MCF 10A (cell line): ENCODE data around the gene MRPL4. TPM values are rescaled to one million over a fixed set of nuclear protein-coding genes. Genes with fewer than 3 reads are reported as not detected.

Experiments used
- BruUV-seq: library from RNA; stranded (reverse); fragments of 400-500 nt; replicated peaks from 2 replicates; lab custom pipeline; 2021; lab: Mats Ljungman, UMichigan
- CTCF ChIA-PET: fragments of 300-600 bp; sonication (Branson Sonifier 250); formaldehyde crosslinking; extraction: SDS; loops from one replicate; lab custom pipeline; 2021; ENCODE audit warnings: antibody characterized with exemption, inconsistent platforms; lab: Yijun Ruan, JAX
- POLR2A ChIA-PET: fragments of 300-600, 350-650 bp; sonication (Branson Sonifier 250); formaldehyde crosslinking; extraction: SDS; loops from one replicate; lab custom pipeline; 2020; ENCODE audit warnings: antibody characterized with exemption, inconsistent platforms; lab: Yijun Ruan, JAX
- DNase-seq: peaks from one replicate; pipeline ENCODE4 v3.0.0-alpha.2; 2018; ENCODE audit not compliant: unreplicated experiment
- H3K27ac Mint-ChIP-seq: one replicate; pipeline ENCODE4 v1.8.0; 2022; ENCODE audit warnings: mild to moderate bottlenecking, low read depth, mixed read lengths; ENCODE audit not compliant: unreplicated experiment
- H3K27me3 Mint-ChIP-seq: one replicate; pipeline ENCODE4 v1.8.0; 2022; ENCODE audit warnings: mixed read lengths; ENCODE audit not compliant: insufficient read depth, unreplicated experiment
- H3K36me3 Mint-ChIP-seq: one replicate; pipeline ENCODE4 v1.8.0; 2022; ENCODE audit warnings: mild to moderate bottlenecking, moderate library complexity, mixed read lengths; ENCODE audit not compliant: insufficient read depth, unreplicated experiment
- H3K4me1 Mint-ChIP-seq: one replicate; pipeline ENCODE4 v1.8.0; 2022; ENCODE audit warnings: mixed read lengths; ENCODE audit not compliant: insufficient read depth, unreplicated experiment
- H3K4me3 Mint-ChIP-seq: one replicate; pipeline ENCODE4 v1.8.0; 2022; ENCODE audit warnings: mild to moderate bottlenecking, moderate library complexity, mixed read lengths; ENCODE audit not compliant: unreplicated experiment
- H3K9me3 Mint-ChIP-seq: one replicate; pipeline ENCODE4 v1.8.0; 2022; ENCODE audit warnings: mixed read lengths; ENCODE audit not compliant: unreplicated experiment
- intact Hi-C: fragments of 100-400 bp; cut with micrococcal nuclease; formaldehyde crosslinking; loops from 2 replicates; pipeline ENCODE4 v1.14.1; 2022
- total RNA-seq: library from RNA; stranded (reverse); gene quantifications from 2 replicates; pipeline ENCODE4 v1.2.3, GENCODE V29; 2022
- TF ChIP-seq, protein P1 (sequence below): fragments of 200-600 bp; IDR thresholded peaks from one replicate; pipeline ENCODE4 v1.8.0; 2022; ENCODE audit warnings: antibody characterized with exemption, mild to moderate bottlenecking; ENCODE audit not compliant: unreplicated experiment

MRPL4 gene
- total RNA-seq, 1 experiment from 2014 or later: 120 TPM

DNA sequence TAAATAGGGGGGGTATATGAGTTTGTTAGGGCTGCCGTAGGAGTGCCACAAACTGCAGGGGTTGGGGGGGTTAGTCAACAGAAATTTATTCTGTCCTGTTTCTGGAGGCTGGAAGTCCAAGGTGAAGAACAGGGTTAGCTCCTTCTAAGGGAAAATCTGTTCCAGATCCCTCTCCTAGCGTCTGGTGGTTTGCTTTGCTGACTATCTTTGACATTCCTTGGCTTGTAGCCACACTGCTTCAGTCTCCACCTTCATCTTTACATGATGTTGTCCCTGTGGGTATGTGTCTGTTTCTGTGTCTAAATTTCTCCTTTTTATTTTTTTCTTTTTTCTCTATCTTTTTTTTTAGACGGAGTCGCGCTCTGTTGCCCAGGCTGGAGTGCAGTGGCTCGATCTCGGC lies 10.8 kb downstream of the MRPL4 start:
- CTCF ChIA-PET: interaction anchor here (0.7 to 1.0 kb wide), 4 partner anchors 122 to 150 kb away, joined by 3 to 5 read pairs (median 4); no protein-coding TSS in a partner anchor
- POLR2A ChIA-PET: no interaction called here
- intact Hi-C loops: no loop called here

DNA sequence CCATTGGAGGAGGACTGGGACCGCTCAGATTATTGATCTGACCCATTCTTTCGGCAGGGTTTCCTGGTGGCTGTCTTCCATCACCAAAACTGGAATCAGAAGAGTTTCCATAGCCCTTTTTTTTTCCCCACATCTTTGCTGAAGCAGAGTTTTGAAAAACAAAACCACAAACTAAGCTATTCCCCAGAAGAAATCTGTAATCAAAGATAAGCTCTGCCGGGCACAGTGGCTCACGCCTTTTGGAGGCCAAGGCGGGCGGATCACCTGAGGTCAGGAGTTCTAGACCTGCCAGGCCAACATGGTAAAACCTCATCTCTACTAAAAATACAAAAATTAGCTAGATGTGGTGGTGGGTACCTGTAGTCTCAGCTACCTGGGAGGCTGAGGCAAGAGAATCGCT lies 14.7 kb downstream of the MRPL4 start:
- BruUV-seq: no TSS peak
- no peak overlapping the region for H3K27ac Mint-ChIP-seq
- H3K9me3 Mint-ChIP-seq: no peaks in the 10 kb centered on the region
- no peaks in the 10 kb centered on the region for H3K4me1 Mint-ChIP-seq
- ChIA-PET POLR2A (no interaction called here), CTCF (interaction anchor here (0.6 to 6.3 kb wide), 6 partner anchors 7 to 223 kb away, joined by 3 to 103 read pairs (median 6); no protein-coding TSS in a partner anchor)
- no peaks in the 10 kb centered on the region for H3K27me3 Mint-ChIP-seq
- no peaks in the 10 kb centered on the region for H3K36me3 Mint-ChIP-seq
- DNase-seq: no peak
- H3K4me3 Mint-ChIP-seq: no peak overlapping the region
- intact Hi-C loops: no loop called here
- TF ChIP-seq, protein P1, sequence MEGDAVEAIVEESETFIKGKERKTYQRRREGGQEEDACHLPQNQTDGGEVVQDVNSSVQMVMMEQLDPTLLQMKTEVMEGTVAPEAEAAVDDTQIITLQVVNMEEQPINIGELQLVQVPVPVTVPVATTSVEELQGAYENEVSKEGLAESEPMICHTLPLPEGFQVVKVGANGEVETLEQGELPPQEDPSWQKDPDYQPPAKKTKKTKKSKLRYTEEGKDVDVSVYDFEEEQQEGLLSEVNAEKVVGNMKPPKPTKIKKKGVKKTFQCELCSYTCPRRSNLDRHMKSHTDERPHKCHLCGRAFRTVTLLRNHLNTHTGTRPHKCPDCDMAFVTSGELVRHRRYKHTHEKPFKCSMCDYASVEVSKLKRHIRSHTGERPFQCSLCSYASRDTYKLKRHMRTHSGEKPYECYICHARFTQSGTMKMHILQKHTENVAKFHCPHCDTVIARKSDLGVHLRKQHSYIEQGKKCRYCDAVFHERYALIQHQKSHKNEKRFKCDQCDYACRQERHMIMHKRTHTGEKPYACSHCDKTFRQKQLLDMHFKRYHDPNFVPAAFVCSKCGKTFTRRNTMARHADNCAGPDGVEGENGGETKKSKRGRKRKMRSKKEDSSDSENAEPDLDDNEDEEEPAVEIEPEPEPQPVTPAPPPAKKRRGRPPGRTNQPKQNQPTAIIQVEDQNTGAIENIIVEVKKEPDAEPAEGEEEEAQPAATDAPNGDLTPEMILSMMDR: no peak

More for the DNA sequence above, 10.8 kb downstream of the MRPL4 start:
- BruUV-seq: no TSS peak
- peaks cover 13% of the 10 kb centered on the region for H3K36me3 Mint-ChIP-seq
- no peaks in the 10 kb centered on the region for H3K27me3 Mint-ChIP-seq
- H3K27ac Mint-ChIP-seq: no peak overlapping the region
- no peak overlapping the region for H3K4me3 Mint-ChIP-seq
- TF ChIP-seq, protein P1: no peak
- H3K9me3 Mint-ChIP-seq: no peaks in the 10 kb centered on the region
- no peaks in the 10 kb centered on the region for H3K4me1 Mint-ChIP-seq
- no peak for DNase-seq

DNA sequence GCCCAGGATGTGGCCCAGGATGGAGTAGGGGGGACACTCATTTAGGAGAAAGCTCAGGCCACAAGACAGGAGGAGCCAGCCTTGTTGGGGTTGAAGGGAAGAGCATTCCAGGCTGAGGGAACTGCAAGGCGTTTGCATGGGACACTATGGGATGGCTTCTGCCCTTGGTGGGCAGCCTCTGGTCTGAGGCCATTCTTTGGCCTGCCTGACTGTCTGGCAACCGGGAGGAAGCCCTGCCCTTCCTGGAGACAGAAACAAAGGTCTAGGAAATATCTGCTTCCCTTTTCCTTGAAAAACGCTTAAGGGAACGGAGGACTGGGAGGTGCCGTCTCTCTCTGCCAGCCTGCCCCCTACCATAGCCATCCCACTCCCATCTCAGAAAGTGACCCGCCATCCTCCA lies 16.1 kb downstream of the MRPL4 start:
- H3K27me3 Mint-ChIP-seq: no peaks in the 10 kb centered on the region
- BruUV-seq: no TSS peak
- intact Hi-C loops: loop anchor here (2.0 kb wide), 1 partner anchor 113 kb away; the partner anchor contains the start of gene TYK2
- H3K4me1 Mint-ChIP-seq: no peaks in the 10 kb centered on the region
- ChIA-PET CTCF (interaction anchor here (0.7 to 6.3 kb wide), 10 partner anchors 8 to 125 kb away, joined by 3 to 103 read pairs (median 6); partner anchors contain the start of gene TYK2), POLR2A (interaction anchor here (1.2 kb wide), 1 partner anchor 112 kb away, joined by 3 read pairs; the partner anchor contains the start of gene TYK2)
- H3K9me3 Mint-ChIP-seq: no peaks in the 10 kb centered on the region
- H3K36me3 Mint-ChIP-seq: no peaks in the 10 kb centered on the region
- H3K4me3 Mint-ChIP-seq: no peak overlapping the region
- TF ChIP-seq, protein P1: no peak
- DNase-seq: no peak
- no peak overlapping the region for H3K27ac Mint-ChIP-seq

DNA sequence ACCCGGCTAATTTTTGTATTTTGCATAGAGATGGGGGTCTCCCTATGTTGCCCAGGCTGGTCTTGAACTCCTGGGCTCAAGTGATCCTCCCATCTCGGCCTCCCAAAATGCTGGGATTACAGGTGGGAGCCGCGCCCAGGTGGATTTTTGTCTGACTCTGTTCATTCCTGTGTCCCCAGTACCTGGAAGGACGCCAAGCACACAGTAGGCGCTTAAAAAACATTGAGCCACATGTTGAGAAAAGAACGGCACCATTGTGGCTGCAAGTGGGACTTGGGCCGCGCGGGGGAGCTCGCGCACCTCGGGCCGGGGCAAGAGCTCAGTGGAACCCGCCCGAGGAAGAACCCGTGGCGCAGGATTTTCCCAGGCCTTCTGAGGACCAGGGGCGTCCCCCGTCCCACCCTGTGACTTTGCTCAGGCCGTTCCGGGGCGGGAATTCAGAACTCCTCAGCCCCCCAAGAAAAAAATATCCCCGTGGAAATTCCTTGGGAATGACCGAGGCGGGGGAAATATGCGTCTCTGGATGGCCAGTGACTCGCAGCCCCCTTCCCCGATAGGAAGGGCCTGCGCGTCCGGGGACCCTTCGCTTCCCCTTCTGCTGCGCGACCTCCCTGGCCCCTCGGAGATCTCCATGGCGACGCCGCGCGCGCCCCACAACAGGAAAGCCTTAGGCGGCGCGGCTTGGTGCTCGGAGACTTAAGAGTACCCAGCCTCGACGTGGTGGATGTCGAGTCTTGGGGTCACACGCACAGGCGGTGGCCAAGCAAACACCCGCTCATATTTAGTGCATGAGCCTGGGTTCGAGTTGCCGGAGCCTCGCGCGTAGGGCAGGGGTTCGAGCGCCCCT lies 17.5 kb downstream of the MRPL4 start:
- CTCF ChIA-PET: interaction anchor here (0.5 to 6.3 kb wide), 25 partner anchors 10 to 1946 kb away, joined by 3 to 103 read pairs (median 4); partner anchors contain the start of gene TYK2
- H3K4me3 Mint-ChIP-seq: peak overlapping the region; percentile 54
- H3K4me1 Mint-ChIP-seq: no peaks in the 10 kb centered on the region
- POLR2A ChIA-PET: interaction anchor here (0.6 to 3.5 kb wide), 10 partner anchors 10 to 137 kb away, joined by 3 to 33 read pairs (median 7); partner anchors contain the start of genes MRPL4, RAVER1 and TYK2
- peak; percentile 78 for DNase-seq
- peaks cover 3% of the 10 kb centered on the region for H3K36me3 Mint-ChIP-seq
- TF ChIP-seq, protein P1: peak; percentile 95
- BruUV-seq: no TSS peak
- no peaks in the 10 kb centered on the region for H3K9me3 Mint-ChIP-seq
- no peaks in the 10 kb centered on the region for H3K27me3 Mint-ChIP-seq
- peak overlapping the region; percentile 16 for H3K27ac Mint-ChIP-seq
- intact Hi-C loops: loop anchor here (1.0 to 2.0 kb wide), 2 partner anchors 111 to 120 kb away; partner anchors contain the start of gene TYK2
